ENCODE data around the gene RNU2-1. TPM values are rescaled to one million over a fixed set of nuclear protein-coding genes. Genes with fewer than 3 reads are reported as not detected.

RNU2-1 gene
- total and polyA plus RNA-seq, 2 of the 13 experiments (the other 11 are each of a cell fraction or from before 2014, with no cell fraction given) = not detected

DNA sequence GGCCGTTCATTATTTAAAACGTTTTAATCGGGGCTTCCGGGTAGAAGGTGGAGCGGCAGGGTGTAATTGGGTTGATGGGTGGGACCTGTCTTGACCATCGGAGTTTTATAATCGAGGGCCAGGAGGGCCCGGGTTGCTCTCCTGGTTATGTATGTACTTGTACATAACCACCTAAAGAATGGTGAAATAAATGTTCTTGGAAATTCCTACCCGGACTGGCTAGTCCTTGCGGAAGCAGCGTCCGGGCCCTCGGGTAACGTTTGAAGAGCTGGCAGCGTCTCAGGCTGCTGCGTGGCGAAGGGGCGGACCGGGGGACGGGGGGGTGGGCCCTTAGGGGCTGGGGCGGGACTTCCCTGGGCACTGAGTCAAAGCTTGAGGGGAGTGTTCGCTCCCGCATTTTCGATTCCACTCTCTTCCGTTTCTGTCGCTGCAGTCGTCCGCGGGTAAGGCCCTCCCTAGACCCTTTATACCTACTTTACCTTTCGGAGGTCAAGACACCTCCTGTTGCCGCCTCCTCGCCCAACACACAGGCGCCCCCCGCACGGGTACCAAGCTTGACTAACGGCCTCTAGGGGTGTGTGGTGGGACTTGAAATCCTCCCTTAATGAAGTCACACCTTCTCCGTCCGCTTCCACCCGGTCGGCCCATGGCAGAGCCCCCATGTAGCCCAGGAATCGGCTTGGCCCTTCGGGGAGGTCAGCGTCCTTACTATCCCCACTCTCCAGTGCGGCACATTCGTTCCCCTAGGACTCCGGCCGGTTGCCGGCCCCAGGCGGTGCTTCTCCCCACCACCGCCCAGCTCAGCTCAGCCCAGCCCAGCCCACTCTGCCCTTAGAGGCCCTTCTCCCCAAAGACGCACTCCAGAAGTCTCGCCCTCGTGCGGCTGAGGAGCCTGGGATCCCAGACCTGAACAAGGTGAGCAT is 22.0 kb downstream of the RNU2-1 start, which contains the start of gene TMEM106A (continued):
- TF ChIP-seq, protein P1, sequence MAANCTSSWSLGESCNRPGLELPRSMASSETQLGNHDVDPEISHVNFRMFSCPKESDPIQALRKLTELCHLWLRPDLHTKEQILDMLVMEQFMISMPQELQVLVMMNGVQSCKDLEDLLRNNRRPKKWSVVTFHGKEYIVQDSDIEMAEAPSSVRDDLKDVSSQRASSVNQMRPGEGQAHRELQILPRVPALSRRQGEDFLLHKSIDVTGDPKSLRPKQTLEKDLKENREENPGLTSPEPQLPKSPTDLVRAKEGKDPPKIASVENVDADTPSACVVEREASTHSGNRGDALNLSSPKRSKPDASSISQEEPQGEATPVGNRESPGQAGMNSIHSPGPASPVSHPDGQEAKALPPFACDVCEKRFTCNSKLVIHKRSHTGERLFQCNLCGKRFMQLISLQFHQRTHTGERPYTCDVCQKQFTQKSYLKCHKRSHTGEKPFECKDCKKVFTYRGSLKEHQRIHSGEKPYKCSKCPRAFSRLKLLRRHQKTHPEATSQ (CRISPR knock-in tag; IDR thresholded peaks at IDR 0.05; ENCODE audit: borderline replicate concordance) = 0 out of 2 replicates have a peak, but pooled peaks have one; percentile 11
- TF ChIP-seq, protein P2, sequence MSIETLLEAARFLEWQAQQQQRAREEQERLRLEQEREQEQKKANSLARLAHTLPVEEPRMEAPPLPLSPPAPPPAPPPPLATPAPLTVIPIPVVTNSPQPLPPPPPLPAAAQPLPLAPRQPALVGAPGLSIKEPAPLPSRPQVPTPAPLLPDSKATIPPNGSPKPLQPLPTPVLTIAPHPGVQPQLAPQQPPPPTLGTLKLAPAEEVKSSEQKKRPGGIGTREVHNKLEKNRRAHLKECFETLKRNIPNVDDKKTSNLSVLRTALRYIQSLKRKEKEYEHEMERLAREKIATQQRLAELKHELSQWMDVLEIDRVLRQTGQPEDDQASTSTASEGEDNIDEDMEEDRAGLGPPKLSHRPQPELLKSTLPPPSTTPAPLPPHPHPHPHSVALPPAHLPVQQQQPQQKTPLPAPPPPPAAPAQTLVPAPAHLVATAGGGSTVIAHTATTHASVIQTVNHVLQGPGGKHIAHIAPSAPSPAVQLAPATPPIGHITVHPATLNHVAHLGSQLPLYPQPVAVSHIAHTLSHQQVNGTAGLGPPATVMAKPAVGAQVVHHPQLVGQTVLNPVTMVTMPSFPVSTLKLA (IDR thresholded peaks at IDR 0.05) = no peak
- TF ChIP-seq ZNF12 (CRISPR knock-in tag; IDR thresholded peaks at IDR 0.05) (no peak), FOXC1 (CRISPR knock-in tag; IDR thresholded peaks at IDR 0.05; ENCODE audit: borderline replicate concordance) (peak; percentile 38; the same call in 1 of the 2 replicates), RFX5 (IDR thresholded peaks at IDR 0.05; ENCODE audit: low read depth, low read length) (no peak), ZFY (CRISPR knock-in tag; IDR thresholded peaks at IDR 0.05) (peak; percentile 74), SIX4 (CRISPR knock-in tag; IDR thresholded peaks at IDR 0.05) (0 out of 2 replicates have a peak, but pooled peaks have one; percentile 18), HNF4A (CRISPR knock-in tag; IDR thresholded peaks at IDR 0.05) (peak; percentile 14; the same call in 1 of the 2 replicates), ZNF17 (CRISPR knock-in tag; IDR thresholded peaks at IDR 0.05) (no peak)
- TF ChIP-seq, protein P3, sequence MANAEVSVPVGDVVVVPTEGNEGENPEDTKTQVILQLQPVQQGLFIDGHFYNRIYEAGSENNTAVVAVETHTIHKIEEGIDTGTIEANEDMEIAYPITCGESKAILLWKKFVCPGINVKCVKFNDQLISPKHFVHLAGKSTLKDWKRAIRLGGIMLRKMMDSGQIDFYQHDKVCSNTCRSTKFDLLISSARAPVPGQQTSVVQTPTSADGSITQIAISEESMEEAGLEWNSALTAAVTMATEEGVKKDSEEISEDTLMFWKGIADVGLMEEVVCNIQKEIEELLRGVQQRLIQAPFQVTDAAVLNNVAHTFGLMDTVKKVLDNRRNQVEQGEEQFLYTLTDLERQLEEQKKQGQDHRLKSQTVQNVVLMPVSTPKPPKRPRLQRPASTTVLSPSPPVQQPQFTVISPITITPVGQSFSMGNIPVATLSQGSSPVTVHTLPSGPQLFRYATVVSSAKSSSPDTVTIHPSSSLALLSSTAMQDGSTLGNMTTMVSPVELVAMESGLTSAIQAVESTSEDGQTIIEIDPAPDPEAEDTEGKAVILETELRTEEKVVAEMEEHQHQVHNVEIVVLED (CRISPR knock-in tag; IDR thresholded peaks at IDR 0.05; ENCODE audit: borderline replicate concordance) = no peak; the same call in 1 of the 2 replicates
- TF ChIP-seq, protein P4, sequence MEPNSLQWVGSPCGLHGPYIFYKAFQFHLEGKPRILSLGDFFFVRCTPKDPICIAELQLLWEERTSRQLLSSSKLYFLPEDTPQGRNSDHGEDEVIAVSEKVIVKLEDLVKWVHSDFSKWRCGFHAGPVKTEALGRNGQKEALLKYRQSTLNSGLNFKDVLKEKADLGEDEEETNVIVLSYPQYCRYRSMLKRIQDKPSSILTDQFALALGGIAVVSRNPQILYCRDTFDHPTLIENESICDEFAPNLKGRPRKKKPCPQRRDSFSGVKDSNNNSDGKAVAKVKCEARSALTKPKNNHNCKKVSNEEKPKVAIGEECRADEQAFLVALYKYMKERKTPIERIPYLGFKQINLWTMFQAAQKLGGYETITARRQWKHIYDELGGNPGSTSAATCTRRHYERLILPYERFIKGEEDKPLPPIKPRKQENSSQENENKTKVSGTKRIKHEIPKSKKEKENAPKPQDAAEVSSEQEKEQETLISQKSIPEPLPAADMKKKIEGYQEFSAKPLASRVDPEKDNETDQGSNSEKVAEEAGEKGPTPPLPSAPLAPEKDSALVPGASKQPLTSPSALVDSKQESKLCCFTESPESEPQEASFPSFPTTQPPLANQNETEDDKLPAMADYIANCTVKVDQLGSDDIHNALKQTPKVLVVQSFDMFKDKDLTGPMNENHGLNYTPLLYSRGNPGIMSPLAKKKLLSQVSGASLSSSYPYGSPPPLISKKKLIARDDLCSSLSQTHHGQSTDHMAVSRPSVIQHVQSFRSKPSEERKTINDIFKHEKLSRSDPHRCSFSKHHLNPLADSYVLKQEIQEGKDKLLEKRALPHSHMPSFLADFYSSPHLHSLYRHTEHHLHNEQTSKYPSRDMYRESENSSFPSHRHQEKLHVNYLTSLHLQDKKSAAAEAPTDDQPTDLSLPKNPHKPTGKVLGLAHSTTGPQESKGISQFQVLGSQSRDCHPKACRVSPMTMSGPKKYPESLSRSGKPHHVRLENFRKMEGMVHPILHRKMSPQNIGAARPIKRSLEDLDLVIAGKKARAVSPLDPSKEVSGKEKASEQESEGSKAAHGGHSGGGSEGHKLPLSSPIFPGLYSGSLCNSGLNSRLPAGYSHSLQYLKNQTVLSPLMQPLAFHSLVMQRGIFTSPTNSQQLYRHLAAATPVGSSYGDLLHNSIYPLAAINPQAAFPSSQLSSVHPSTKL (CRISPR knock-in tag; IDR thresholded peaks at IDR 0.05) = no peak; the same call in 1 of the 2 replicates
- TF ChIP-seq, protein P5, sequence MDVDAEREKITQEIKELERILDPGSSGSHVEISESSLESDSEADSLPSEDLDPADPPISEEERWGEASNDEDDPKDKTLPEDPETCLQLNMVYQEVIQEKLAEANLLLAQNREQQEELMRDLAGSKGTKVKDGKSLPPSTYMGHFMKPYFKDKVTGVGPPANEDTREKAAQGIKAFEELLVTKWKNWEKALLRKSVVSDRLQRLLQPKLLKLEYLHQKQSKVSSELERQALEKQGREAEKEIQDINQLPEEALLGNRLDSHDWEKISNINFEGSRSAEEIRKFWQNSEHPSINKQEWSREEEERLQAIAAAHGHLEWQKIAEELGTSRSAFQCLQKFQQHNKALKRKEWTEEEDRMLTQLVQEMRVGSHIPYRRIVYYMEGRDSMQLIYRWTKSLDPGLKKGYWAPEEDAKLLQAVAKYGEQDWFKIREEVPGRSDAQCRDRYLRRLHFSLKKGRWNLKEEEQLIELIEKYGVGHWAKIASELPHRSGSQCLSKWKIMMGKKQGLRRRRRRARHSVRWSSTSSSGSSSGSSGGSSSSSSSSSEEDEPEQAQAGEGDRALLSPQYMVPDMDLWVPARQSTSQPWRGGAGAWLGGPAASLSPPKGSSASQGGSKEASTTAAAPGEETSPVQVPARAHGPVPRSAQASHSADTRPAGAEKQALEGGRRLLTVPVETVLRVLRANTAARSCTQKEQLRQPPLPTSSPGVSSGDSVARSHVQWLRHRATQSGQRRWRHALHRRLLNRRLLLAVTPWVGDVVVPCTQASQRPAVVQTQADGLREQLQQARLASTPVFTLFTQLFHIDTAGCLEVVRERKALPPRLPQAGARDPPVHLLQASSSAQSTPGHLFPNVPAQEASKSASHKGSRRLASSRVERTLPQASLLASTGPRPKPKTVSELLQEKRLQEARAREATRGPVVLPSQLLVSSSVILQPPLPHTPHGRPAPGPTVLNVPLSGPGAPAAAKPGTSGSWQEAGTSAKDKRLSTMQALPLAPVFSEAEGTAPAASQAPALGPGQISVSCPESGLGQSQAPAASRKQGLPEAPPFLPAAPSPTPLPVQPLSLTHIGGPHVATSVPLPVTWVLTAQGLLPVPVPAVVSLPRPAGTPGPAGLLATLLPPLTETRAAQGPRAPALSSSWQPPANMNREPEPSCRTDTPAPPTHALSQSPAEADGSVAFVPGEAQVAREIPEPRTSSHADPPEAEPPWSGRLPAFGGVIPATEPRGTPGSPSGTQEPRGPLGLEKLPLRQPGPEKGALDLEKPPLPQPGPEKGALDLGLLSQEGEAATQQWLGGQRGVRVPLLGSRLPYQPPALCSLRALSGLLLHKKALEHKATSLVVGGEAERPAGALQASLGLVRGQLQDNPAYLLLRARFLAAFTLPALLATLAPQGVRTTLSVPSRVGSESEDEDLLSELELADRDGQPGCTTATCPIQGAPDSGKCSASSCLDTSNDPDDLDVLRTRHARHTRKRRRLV (CRISPR knock-in tag; IDR thresholded peaks at IDR 0.05) = peak; percentile 77; the same call in 1 of the 2 replicates
